Calu3 (cell line): ENCODE measurements around the gene TAGLN2. TPM values are rescaled to one million over a fixed set of nuclear protein-coding genes. Genes with fewer than 3 reads are reported as not detected.

ENCODE experiments used
- BruUV-seq: library from RNA; stranded (reverse); fragments of 400-500 nt; replicated peaks from 2 replicates; lab custom pipeline; 2021; lab: Mats Ljungman, UMichigan
- CTCF ChIA-PET: fragments of 300-600 bp; sonication (Branson Sonifier 250); formaldehyde crosslinking; loops from one replicate; lab custom pipeline; 2022; ENCODE audit warnings: antibody characterized with exemption; lab: Charles Lee
- DNase-seq: peaks from one replicate; pipeline ENCODE4 v3.0.0; 2022
- H3K27ac Mint-ChIP-seq: one replicate; pipeline ENCODE4 v1.8.0; 2022; ENCODE audit warnings: mixed read lengths; ENCODE audit not compliant: unreplicated experiment
- H3K27me3 Mint-ChIP-seq: one replicate; pipeline ENCODE4 v1.8.0; 2022; ENCODE audit warnings: mixed read lengths; ENCODE audit not compliant: unreplicated experiment
- H3K36me3 Mint-ChIP-seq: one replicate; pipeline ENCODE4 v1.8.0; 2022; ENCODE audit warnings: mild to moderate bottlenecking, moderate library complexity, mixed read lengths; ENCODE audit not compliant: insufficient read depth, unreplicated experiment
- H3K4me1 Mint-ChIP-seq: one replicate; pipeline ENCODE4 v1.8.0; 2022; ENCODE audit warnings: mild to moderate bottlenecking, low read depth, mixed read lengths; ENCODE audit not compliant: unreplicated experiment
- H3K4me3 Mint-ChIP-seq: one replicate; pipeline ENCODE4 v1.8.0; 2022; ENCODE audit warnings: mild to moderate bottlenecking, low read depth, moderate library complexity, mixed read lengths; ENCODE audit not compliant: unreplicated experiment
- H3K9me3 Mint-ChIP-seq: one replicate; pipeline ENCODE4 v1.8.0; 2022; ENCODE audit warnings: low read depth, mixed read lengths; ENCODE audit not compliant: unreplicated experiment
- CTCF ChIP-seq: fragments of 200-600 bp; IDR thresholded peaks from one replicate; pipeline ENCODE4 v1.8.0; 2022; ENCODE audit warnings: antibody characterized with exemption; ENCODE audit not compliant: unreplicated experiment
- intact Hi-C: fragments of 100-400 bp; cut with micrococcal nuclease; formaldehyde crosslinking; loops from one replicate; pipeline ENCODE4 v1.10.0; 2022; ENCODE audit not compliant: unreplicated experiment
- total RNA-seq: library from RNA; stranded (reverse); gene quantifications from 2 replicates; pipeline ENCODE4 v1.2.3, GENCODE V29; 2022

The TAGLN2 gene
- total RNA-seq, 1 experiment from 2014 or later: 708 TPM

- TF ChIP-seq CTCF: no peak
- H3K27ac Mint-ChIP-seq: no peak overlapping the region
- peaks cover 18% of the 10 kb centered on the region for H3K36me3 Mint-ChIP-seq
- intact Hi-C loops: loop anchor here (10.0 kb wide), 1 partner anchor 432 kb away; no protein-coding TSS in a partner anchor
- no peaks in the 10 kb centered on the region for H3K27me3 Mint-ChIP-seq
- H3K4me3 Mint-ChIP-seq: no peak overlapping the region
- no peak for DNase-seq
- CTCF ChIA-PET: interaction anchor here (0.7 kb wide), 1 partner anchor 1259 kb away, joined by 3 read pairs; the partner anchor contains the start of gene NDUFS2
- no TSS peak for BruUV-seq
- H3K4me1 Mint-ChIP-seq: peaks cover 35% of the 10 kb centered on the region
- H3K9me3 Mint-ChIP-seq: no peaks in the 10 kb centered on the region
Measured at GRCh38 chr1:159943278-159943640, 18.0 kb upstream of the TAGLN2 start.

DNA sequence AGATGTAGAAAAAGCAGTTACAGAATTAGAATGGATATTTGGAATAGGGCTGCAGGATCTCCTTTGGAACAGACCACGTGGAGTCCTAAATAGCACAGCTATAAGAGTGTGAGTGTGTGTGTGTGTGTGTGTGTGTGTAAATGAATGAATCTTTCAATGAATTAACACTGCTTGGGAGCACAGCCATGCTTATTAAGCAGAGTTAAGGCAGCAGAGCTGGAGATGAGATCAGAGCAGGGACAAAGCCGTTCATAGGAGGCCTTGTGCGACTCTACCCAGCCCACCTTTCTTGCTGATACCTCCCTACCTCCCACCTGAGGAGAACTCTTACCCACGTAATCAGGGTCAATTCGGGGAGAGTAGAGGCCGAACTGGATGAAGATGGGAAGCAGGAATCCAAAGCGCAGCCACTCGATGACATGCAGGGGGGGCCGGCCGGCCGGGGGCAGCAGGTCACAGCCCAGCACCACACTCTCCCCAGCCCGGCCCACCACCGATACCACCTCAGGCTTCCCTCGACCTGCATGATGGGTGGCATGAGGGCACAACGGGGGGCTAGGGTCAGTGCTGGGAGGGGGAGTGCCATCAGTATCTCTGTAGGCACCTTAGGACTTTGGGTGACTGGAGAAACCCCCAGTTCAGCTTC, 17.4 kb upstream of the TAGLN2 start:
- H3K4me1 Mint-ChIP-seq: peaks cover 31% of the 10 kb centered on the region
- H3K4me3 Mint-ChIP-seq: no peak overlapping the region
- TF ChIP-seq CTCF: no peak
- CTCF ChIA-PET: interaction anchor here (0.7 kb wide), 1 partner anchor 1259 kb away, joined by 3 read pairs; the partner anchor contains the start of gene NDUFS2
- no TSS peak for BruUV-seq
- intact Hi-C loops: loop anchor here (10.0 kb wide), 1 partner anchor 432 kb away; no protein-coding TSS in a partner anchor
- H3K36me3 Mint-ChIP-seq: peaks cover 18% of the 10 kb centered on the region
- DNase-seq: no peak
- H3K27me3 Mint-ChIP-seq: no peaks in the 10 kb centered on the region
- H3K9me3 Mint-ChIP-seq: no peaks in the 10 kb centered on the region
- H3K27ac Mint-ChIP-seq: no peak overlapping the region

DNA sequence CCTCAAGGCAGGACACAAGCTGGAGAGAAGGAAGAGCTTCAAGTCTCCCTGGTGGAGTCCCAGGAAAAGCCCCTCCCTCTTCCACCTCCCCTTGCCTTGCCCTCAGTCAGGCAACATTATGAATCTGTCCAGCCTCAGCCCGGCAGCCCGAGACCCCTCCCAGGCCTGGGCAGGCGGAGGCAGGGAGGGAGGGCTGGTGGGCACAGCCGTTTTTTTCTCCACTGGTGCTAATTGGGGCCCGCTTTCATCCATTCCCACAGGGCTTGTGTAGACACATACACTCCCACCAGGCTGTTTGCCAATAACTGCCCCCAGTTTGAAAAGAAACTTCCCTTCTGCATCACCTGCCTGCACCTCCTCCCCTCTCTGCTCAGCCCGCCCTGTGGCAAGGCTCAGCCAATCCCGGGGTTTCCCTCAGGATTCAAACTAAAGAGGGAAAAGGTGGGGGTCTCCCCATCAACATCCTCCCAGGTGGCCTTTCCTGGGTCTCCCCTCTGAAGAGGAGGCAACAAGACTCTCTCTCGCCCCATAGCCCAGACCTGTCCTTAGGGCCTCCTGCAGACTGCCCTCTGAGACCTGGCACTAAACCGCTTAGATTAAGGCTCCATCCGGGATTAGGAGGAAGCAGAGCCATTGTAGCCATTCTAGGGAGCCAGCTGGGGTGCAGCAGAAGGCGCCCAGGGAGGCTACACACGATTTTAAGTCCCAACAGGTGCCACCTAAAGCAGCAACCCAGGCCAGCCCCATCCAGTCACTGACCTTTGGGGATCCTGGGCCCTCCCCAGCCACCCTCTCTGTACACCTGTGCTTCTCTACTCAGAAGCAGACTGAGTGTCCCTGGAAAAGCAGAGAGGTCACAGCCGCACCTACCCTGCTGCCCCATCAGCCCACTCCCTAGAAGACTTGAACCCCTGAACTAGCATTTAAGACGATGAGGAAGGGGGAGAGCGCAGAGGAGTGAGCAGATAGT, 16.6 kb upstream of the TAGLN2 start:
- CTCF ChIA-PET: interaction anchor here (5.4 kb wide), 1 partner anchor 64 kb away, joined by 55 read pairs; no protein-coding TSS in a partner anchor
- no TSS peak for BruUV-seq
- no peak for TF ChIP-seq CTCF
- Mint-ChIP-seq H3K27me3 (no peaks in the 10 kb centered on the region), H3K36me3 (peaks cover 18% of the 10 kb centered on the region), H3K4me3 (no peak overlapping the region), H3K9me3 (no peaks in the 10 kb centered on the region), H3K4me1 (peaks cover 32% of the 10 kb centered on the region), H3K27ac (no peak overlapping the region)
- no peak for DNase-seq
- intact Hi-C loops: loop anchor here (10.0 kb wide), 1 partner anchor 433 kb away; no protein-coding TSS in a partner anchor

GRCh38 chr1:159941141-159941540, 15.8 kb upstream of the TAGLN2 start:
- Mint-ChIP-seq H3K4me1 (peaks cover 39% of the 10 kb centered on the region), H3K27me3 (no peaks in the 10 kb centered on the region)

More at GRCh38 chr1:159941141-159941540, 15.8 kb upstream of the TAGLN2 start:
- H3K9me3 Mint-ChIP-seq: no peaks in the 10 kb centered on the region
- H3K36me3 Mint-ChIP-seq: peaks cover 14% of the 10 kb centered on the region
- TF ChIP-seq CTCF: no peak
- no peak overlapping the region for H3K27ac Mint-ChIP-seq
- no peak for DNase-seq
- CTCF ChIA-PET: interaction anchor here (5.4 kb wide), 1 partner anchor 65 kb away, joined by 55 read pairs; no protein-coding TSS in a partner anchor
- no TSS peak for BruUV-seq
- intact Hi-C loops: loop anchor here (10.0 kb wide), 1 partner anchor 434 kb away; no protein-coding TSS in a partner anchor
- H3K4me3 Mint-ChIP-seq: no peak overlapping the region
